ENCODE results near the gene AVPR2. TPM values are rescaled to one million over a fixed set of nuclear protein-coding genes. Genes with fewer than 3 reads are reported as not detected.

Gene AVPR2
- polyA plus RNA-seq, 2 of the 4 experiments (the other 2 are of a cell fraction), result not detected

DNA sequence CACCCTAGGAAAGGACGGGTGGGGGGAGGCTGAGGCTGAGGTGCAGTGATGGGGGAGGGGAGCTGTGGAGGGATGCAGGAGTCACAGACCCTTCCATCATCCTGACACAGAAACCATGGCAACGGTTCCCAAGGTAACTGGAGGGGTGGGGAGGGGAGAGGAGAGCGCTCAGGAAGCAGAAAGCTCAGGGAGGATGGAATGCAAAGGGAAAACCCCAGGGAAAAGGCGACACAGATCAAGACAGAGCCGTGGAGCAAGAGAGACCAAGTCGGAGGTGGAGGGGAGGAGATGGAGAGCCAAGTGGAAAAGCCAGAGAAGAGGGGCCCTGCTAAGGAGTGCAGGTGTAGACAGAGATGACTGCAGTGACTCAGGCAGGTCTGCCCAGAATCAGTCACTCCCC lies 33.0 kb upstream of the AVPR2 start:
- Histone ChIP-seq H3K9me3 (no peaks in the 10 kb centered on the region), H3K4me1 (no peaks in the 10 kb centered on the region), H3K27ac (no peak overlapping the region), H3K4me2 (no peak overlapping the region), H3K4me3 (no peak overlapping the region)
- CTCF ChIA-PET, result interaction anchor here (1.0 kb wide), 1 partner anchor 67 kb away, joined by 4 read pairs; no protein-coding TSS in a partner anchor
- POLR2A ChIA-PET, result no interaction called here
- ATAC-seq (no peak), DNase-seq (ENCODE audit: low read depth in 1 of 2, low spot score in 1 of 2) (no peak), FAIRE-seq (no peak)
- WGBS (ENCODE audit: missing lambda C conversion rate), result 43% methylated on average over 4 of the region's 6 CpGs
- no peak for TF ChIP-seq MYC (IDR thresholded peaks at IDR 0.05; ENCODE audit: borderline replicate concordance, low read length)
- TF ChIP-seq ESRRA (IDR thresholded peaks at IDR 0.05; ENCODE audit: borderline replicate concordance, low read length), result no peak
- no peak for TF ChIP-seq CEBPB (IDR thresholded peaks at IDR 0.05)

DNA sequence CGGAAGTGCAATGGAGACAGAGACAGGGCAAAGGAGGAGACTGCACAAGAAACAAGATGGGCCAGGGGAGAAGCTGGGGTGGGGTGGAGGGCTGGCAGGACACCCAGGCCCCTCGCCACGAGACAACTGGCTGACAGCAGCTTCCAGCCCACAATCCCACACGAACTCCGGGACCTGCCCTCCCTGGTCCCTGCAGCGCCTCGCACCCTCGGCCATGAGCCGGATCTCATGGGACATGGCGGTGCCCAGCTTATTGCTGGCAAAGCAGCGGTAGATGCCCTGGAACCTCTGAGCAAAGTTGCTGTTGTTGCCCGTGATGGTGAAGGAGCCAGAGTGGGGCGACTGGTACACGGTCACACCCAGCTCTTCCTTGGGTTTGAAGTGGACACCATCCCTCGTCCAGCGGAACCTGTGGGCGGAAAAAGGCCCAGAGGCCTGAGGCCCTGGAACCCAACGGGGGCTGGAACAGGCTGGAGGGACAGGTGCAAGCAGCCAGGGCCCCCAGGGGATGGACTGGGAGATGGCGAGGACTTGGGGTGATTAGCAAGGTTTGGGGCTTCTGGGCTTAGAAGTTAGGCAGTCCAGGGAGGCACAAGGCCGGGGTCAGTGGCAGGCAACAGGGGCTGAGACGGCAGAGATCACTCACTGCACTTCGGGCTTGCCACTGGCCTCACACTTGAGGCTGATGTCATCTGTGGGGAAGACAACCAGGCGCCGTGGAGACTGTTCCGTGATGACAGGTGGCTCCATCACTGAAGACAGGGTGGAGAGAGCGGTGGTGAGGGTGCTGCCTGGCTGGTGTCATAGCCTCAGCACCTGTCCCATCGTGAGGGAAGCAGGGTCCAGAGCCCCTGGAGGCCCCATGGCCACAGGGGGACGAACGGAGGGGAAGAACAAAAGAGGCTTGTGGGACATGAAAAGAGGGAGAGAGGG lies 32.3 kb upstream of the AVPR2 start:
- H3K4me2 ChIP-seq, result no peak overlapping the region
- WGBS (ENCODE audit: missing lambda C conversion rate), result 56% methylated on average over 22 of the region's 29 CpGs
- H3K9me3 ChIP-seq, result no peaks in the 10 kb centered on the region
- TF ChIP-seq TP53 (CRISPR knock-in tag; IDR thresholded peaks at IDR 0.05) (no peak), MAFK (IDR thresholded peaks at IDR 0.05; ENCODE audit: partially characterized antibody) (no peak), CBX2 (IDR thresholded peaks at IDR 0.05; ENCODE audit: borderline replicate concordance, low read depth) (no peak), ZFP36 (IDR thresholded peaks at IDR 0.05; ENCODE audit: borderline replicate concordance, partially characterized antibody) (no peak), RNF2 (IDR thresholded peaks at IDR 0.05; ENCODE audit: borderline replicate concordance, low read depth) (no peak), BHLHE40 (IDR thresholded peaks at IDR 0.05; ENCODE audit: low read depth, low read length) (no peak), FOSB (CRISPR knock-in tag; IDR thresholded peaks at IDR 0.05) (no peak), NFE2L2 (conservative IDR thresholded peaks at IDR 0.05; ENCODE audit: low read length) (no peak), KDM5A (IDR thresholded peaks at IDR 0.05) (no peak), ZSCAN20 (CRISPR knock-in tag; IDR thresholded peaks at IDR 0.05) (no peak), ESRRA (IDR thresholded peaks at IDR 0.05; ENCODE audit: borderline replicate concordance, low read length) (no peak), HOXA7 (CRISPR knock-in tag; IDR thresholded peaks at IDR 0.05) (no peak), HMGXB4 (CRISPR knock-in tag; IDR thresholded peaks at IDR 0.05; ENCODE audit: borderline replicate concordance) (no peak), ZNF302 (CRISPR knock-in tag; IDR thresholded peaks at IDR 0.05) (no peak), KDM1A (IDR thresholded peaks at IDR 0.05; ENCODE audit: low read depth) (no peak), NR3C1 (IDR thresholded peaks at IDR 0.05) (no peak)
- TF ChIP-seq, protein P1, sequence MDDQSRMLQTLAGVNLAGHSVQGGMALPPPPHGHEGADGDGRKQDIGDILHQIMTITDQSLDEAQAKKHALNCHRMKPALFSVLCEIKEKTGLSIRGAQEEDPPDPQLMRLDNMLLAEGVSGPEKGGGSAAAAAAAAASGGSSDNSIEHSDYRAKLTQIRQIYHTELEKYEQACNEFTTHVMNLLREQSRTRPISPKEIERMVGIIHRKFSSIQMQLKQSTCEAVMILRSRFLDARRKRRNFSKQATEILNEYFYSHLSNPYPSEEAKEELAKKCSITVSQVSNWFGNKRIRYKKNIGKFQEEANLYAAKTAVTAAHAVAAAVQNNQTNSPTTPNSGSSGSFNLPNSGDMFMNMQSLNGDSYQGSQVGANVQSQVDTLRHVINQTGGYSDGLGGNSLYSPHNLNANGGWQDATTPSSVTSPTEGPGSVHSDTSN (IDR thresholded peaks at IDR 0.05), result no peak
- TF ChIP-seq, protein P2, sequence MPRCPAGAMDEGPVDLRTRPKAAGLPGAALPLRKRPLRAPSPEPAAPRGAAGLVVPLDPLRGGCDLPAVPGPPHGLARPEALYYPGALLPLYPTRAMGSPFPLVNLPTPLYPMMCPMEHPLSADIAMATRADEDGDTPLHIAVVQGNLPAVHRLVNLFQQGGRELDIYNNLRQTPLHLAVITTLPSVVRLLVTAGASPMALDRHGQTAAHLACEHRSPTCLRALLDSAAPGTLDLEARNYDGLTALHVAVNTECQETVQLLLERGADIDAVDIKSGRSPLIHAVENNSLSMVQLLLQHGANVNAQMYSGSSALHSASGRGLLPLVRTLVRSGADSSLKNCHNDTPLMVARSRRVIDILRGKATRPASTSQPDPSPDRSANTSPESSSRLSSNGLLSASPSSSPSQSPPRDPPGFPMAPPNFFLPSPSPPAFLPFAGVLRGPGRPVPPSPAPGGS (IDR thresholded peaks at IDR 0.05), result no peak
- TF ChIP-seq, protein P3, sequence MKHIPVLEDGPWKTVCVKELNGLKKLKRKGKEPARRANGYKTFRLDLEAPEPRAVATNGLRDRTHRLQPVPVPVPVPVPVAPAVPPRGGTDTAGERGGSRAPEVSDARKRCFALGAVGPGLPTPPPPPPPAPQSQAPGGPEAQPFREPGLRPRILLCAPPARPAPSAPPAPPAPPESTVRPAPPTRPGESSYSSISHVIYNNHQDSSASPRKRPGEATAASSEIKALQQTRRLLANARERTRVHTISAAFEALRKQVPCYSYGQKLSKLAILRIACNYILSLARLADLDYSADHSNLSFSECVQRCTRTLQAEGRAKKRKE (CRISPR knock-in tag; IDR thresholded peaks at IDR 0.05; ENCODE audit: low read depth), result no peak
- no peak overlapping the region for H3K4me3 ChIP-seq
- ChIA-PET CTCF (interaction anchor here (1.0 kb wide), 1 partner anchor 67 kb away, joined by 4 read pairs; no protein-coding TSS in a partner anchor), POLR2A (no interaction called here)
- DNase-seq (ENCODE audit: low read depth in 1 of 2, low spot score in 1 of 2) (no peak), FAIRE-seq (no peak), ATAC-seq (no peak)
- no peaks in the 10 kb centered on the region for H3K4me1 ChIP-seq
- no peak overlapping the region for H3K27ac ChIP-seq
